Fibroblast of lung (primary cell): Measurements from ENCODE around the gene CFI.

Source experiments
- CTCF ChIP-seq, 2 donors: IDR thresholded peaks in 1 of 2; conservative IDR thresholded peaks in 1 of 2; 1 replicate in 1 of 2; 2 replicates in 1 of 2; pipeline ENCODE4 v1.5.1; 2011 to 2012; ENCODE audit warnings: low read length in 2 of 2, control low read depth in 1 of 2, inconsistent platforms in 1 of 2, low read depth in 1 of 2, mild to moderate bottlenecking in 1 of 2
- EZH2 ChIP-seq: IDR thresholded peaks from 2 replicates; pipeline ENCODE4 v1.5.1; 2012; ENCODE audit warnings: low read length, control low read depth, mild to moderate bottlenecking; ENCODE audit errors: missing control alignments

- TF ChIP-seq CTCF (conservative IDR thresholded peaks at IDR 0.05 in 1 of 2, IDR thresholded peaks at IDR 0.05 in 1 of 2; ENCODE audit: low read depth in 1 of 2, low read length in 2 of 2): no peak
- no peak for TF ChIP-seq EZH2
These were observed 102.1 kb downstream of the CFI start for GRCh38 chr4:109699553-109700225.
